Tibial nerve (tissue), 4 donors: ENCODE data around the gene NCK2.

Experiments
- CTCF ChIP-seq, 5 experiments: fragments of 200-600 bp in 3 of 5; fragments of 450-650 bp in 2 of 5; sonication (generic) in 3 of 5; IDR thresholded peaks; one replicate each; pipeline ENCODE4 v1.5.1; 2016 to 2019; ENCODE audit warnings: antibody characterized with exemption in 5 of 5, mild to moderate bottlenecking in 3 of 5, moderate library complexity in 2 of 5
- EP300 ChIP-seq, 2 donors: sonication (generic); formaldehyde crosslinking; IDR thresholded peaks; one replicate each; pipeline ENCODE4 v1.6.1; 2017; ENCODE audit warnings: antibody characterized with exemption in 2 of 2, mild to moderate bottlenecking in 1 of 2
- POLR2A ChIP-seq, 2 donors: fragments of 450-650 bp; IDR thresholded peaks; one replicate each; pipeline ENCODE4 v1.6.1; 2017; ENCODE audit warnings: antibody characterized with exemption in 2 of 2, mild to moderate bottlenecking in 2 of 2, moderate library complexity in 2 of 2

- TF ChIP-seq CTCF (IDR thresholded peaks at IDR 0.05): no peak
- TF ChIP-seq POLR2A (IDR thresholded peaks at IDR 0.05): no peak
- no peak for TF ChIP-seq EP300 (IDR thresholded peaks at IDR 0.05)
Observed at GRCh38 chr2:105864262-105864661, 119.5 kb downstream of the NCK2 start.
